IMR-90 (cell line): Measurements from ENCODE around the gene RASAL1. TPM values are rescaled to one million over a fixed set of nuclear protein-coding genes. Genes with fewer than 3 reads are reported as not detected.

Source experiments
- ATAC-seq: fragments of 200-7000 bp; cut with Tn5 transposase; 2 replicates; pipeline ENCODE4 v1.9.1; 2020; ENCODE audit warnings: low read depth, mild to moderate bottlenecking, moderate library complexity
- BruUV-seq: library from RNA; stranded (reverse); fragments of 400-500 nt; replicated peaks from 2 replicates; lab custom pipeline; 2021; lab: Mats Ljungman, UMichigan
- CTCF ChIA-PET: fragments of 300-600 bp; formaldehyde crosslinking; extraction: SDS; loops from one replicate; lab custom pipeline; 2021; ENCODE audit warnings: antibody characterized with exemption; lab: Yijun Ruan, JAX
- POLR2A ChIA-PET: fragments of 300-600 bp; sonication (Branson Sonifier 250); formaldehyde crosslinking; loops from one replicate; lab custom pipeline; 2022; ENCODE audit warnings: antibody characterized with exemption; ENCODE audit not compliant: unreplicated experiment; lab: Charles Lee
- DNase-seq: peaks from one replicate; pipeline ENCODE4 v3.0.0; 2013
- H2AFZ ChIP-seq: replicated peaks from 2 replicates; pipeline ENCODE3; 2013; ENCODE audit warnings: low read length, mild to moderate bottlenecking; ENCODE audit not compliant: poor library complexity
- H2AK5ac ChIP-seq: 2 replicates; pipeline ENCODE4 v1.6.1; 2013; ENCODE audit warnings: low read depth, low read length, inconsistent platforms
- H2AK9ac ChIP-seq: replicated peaks from 2 replicates; pipeline ENCODE3; 2013; ENCODE audit warnings: mild to moderate bottlenecking, low read depth, low read length, moderate library complexity; ENCODE audit not compliant: poor library complexity
- H2BK120ac ChIP-seq: 2 replicates; pipeline ENCODE4 v1.6.1; 2013; ENCODE audit warnings: low read depth, low read length, inconsistent platforms
- H2BK15ac ChIP-seq: 3 replicates; pipeline ENCODE4 v1.6.1; 2013; ENCODE audit warnings: low read depth, low read length, inconsistent platforms
- H2BK20ac ChIP-seq: 2 replicates; pipeline ENCODE4 v1.6.1; 2013; ENCODE audit warnings: low read depth, mild to moderate bottlenecking, inconsistent platforms, low read length, moderate library complexity
- H2BK5ac ChIP-seq: 2 replicates; pipeline ENCODE4 v1.6.1; 2013; ENCODE audit warnings: mild to moderate bottlenecking, low read depth, low read length, inconsistent platforms; ENCODE audit not compliant: poor library complexity, severe bottlenecking
- H3K14ac ChIP-seq: replicated peaks from 2 replicates; pipeline ENCODE4 v1.6.1; 2013; ENCODE audit warnings: low read depth, low read length, inconsistent platforms
- H3K18ac ChIP-seq: 2 replicates; pipeline ENCODE4 v1.6.1; 2013; ENCODE audit warnings: low read depth, low read length, control low read depth
- H3K23ac ChIP-seq: 2 replicates; pipeline ENCODE4 v1.6.1; 2013; ENCODE audit warnings: low read depth, low read length, inconsistent platforms
- H3K27ac ChIP-seq: 2 replicates; pipeline ENCODE4 v1.5.1; 2013; ENCODE audit warnings: mild to moderate bottlenecking, control low read depth, low read length; ENCODE audit not compliant: insufficient read depth
- H3K27me3 ChIP-seq: 2 replicates; pipeline ENCODE4 v1.6.1; 2013; ENCODE audit warnings: low read length; ENCODE audit not compliant: control insufficient read depth, insufficient read depth
- H3K36me3 ChIP-seq: 2 replicates; pipeline ENCODE4 v1.6.1; 2013; ENCODE audit warnings: low read length, mixed read lengths; ENCODE audit not compliant: control insufficient read depth, insufficient read depth
- H3K4ac ChIP-seq: 2 replicates; pipeline ENCODE4 v1.6.1; 2013; ENCODE audit warnings: low read depth, low read length, inconsistent platforms
- H3K4me1 ChIP-seq: 2 replicates; pipeline ENCODE4 v1.6.1; 2013; ENCODE audit warnings: low read length, mixed read lengths; ENCODE audit not compliant: control insufficient read depth, insufficient read depth
- H3K4me2 ChIP-seq: 2 replicates; pipeline ENCODE4 v1.6.1; 2013; ENCODE audit warnings: low read depth, mild to moderate bottlenecking, control low read depth, low read length, moderate library complexity
- H3K4me3 ChIP-seq: 2 replicates; pipeline ENCODE4 v1.5.1; 2013; ENCODE audit warnings: low read depth, mild to moderate bottlenecking, control low read depth, low read length, moderate library complexity; ENCODE audit not compliant: insufficient read depth
- H3K56ac ChIP-seq: 2 replicates; pipeline ENCODE4 v1.6.1; 2013; ENCODE audit warnings: low read length, inconsistent platforms; ENCODE audit not compliant: insufficient read depth; ENCODE audit errors: extremely low read depth
- H3K79me1 ChIP-seq, 2 experiments: 2 replicates each; pipeline ENCODE4 v1.6.1; 2013; ENCODE audit warnings: low read length in 2 of 2, inconsistent platforms in 1 of 2, low read depth in 1 of 2
- H3K9ac ChIP-seq: 2 replicates; pipeline ENCODE4 v1.6.1; 2013; ENCODE audit warnings: low read depth, low read length, control low read depth
- H3K9me1 ChIP-seq: 2 replicates; pipeline ENCODE4 v1.6.1; 2013; ENCODE audit warnings: low read length, inconsistent platforms; ENCODE audit not compliant: insufficient read depth
- H3K9me3 ChIP-seq: 2 replicates; pipeline ENCODE4 v1.6.1; 2013; ENCODE audit warnings: low read length; ENCODE audit not compliant: control insufficient read depth, insufficient read depth
- H4K20me1 ChIP-seq: 2 replicates; pipeline ENCODE4 v1.6.1; 2013; ENCODE audit warnings: low read length, inconsistent platforms; ENCODE audit not compliant: insufficient read depth
- H4K5ac ChIP-seq: 2 replicates; pipeline ENCODE4 v1.6.1; 2013; ENCODE audit warnings: mild to moderate bottlenecking, low read depth, low read length, control low read depth
- H4K8ac ChIP-seq, 2 experiments: 2 replicates each; pipeline ENCODE4 v1.6.1; 2013; ENCODE audit warnings: low read depth in 2 of 2, low read length in 2 of 2, control low read depth in 1 of 2, inconsistent platforms in 1 of 2
- H4K91ac ChIP-seq: 2 replicates; pipeline ENCODE4 v1.6.1; 2013; ENCODE audit warnings: low read depth, low read length, inconsistent platforms; ENCODE audit not compliant: insufficient read depth
- RAD21 ChIP-seq: IDR thresholded peaks from 2 replicates; pipeline ENCODE4 v1.6.1; 2012; ENCODE audit warnings: low read length, improper control_type of control experiment
- RCOR1 ChIP-seq: IDR thresholded peaks from 2 replicates; pipeline ENCODE4 v1.6.1; 2012; ENCODE audit warnings: mild to moderate bottlenecking, low read length, improper control_type of control experiment; ENCODE audit not compliant: insufficient replicate concordance
- RFX5 ChIP-seq: IDR thresholded peaks from 2 replicates; pipeline ENCODE4 v1.8.0; 2012; ENCODE audit warnings: low read depth, mild to moderate bottlenecking, low read length, moderate library complexity
- SMC3 ChIP-seq: fragments of 150-350 bp; IDR thresholded peaks from 2 replicates; pipeline ENCODE4 v1.6.1; 2016; ENCODE audit warnings: low read depth, mild to moderate bottlenecking, antibody characterized with exemption, low read length, moderate library complexity
- WGBS, 2 experiments: methylation state at CpG; one replicate each; pipeline versions ENCODE4 v1.1.5 to v1.1.7; 2013; ENCODE audit warnings: missing lambda C conversion rate in 2 of 2; ENCODE audit not compliant: insufficient read length in 1 of 2; ENCODE audit errors: extremely low coverage in 2 of 2; 5-methylcytosine and 5-hydroxymethylcytosine counted together
- dilution Hi-C: fragments of 300-500 bp; cut with HindIII; formaldehyde crosslinking; loops from one replicate; pipeline ENCODE4 v1.14.3; 2018; ENCODE audit warnings: low sequenced_read_pairs; ENCODE audit not compliant: unreplicated experiment
- in situ Hi-C: fragments of 300-500 bp; cut with MboI; formaldehyde crosslinking; loops from 3 replicates; pipeline ENCODE4 v1.14.3; 2019; ENCODE audit warnings: low sequenced_read_pairs, inconsistent platforms, mixed read lengths
- intact Hi-C: fragments of 100-400 bp; cut with micrococcal nuclease; formaldehyde crosslinking; loops from 2 replicates; pipeline ENCODE4 v1.10.0; 2022
- polyA plus RNA-seq, 3 experiments: library from polyadenylated mRNA; depleted of rRNA; stranded (reverse); fragments of >200 nt; gene quantifications; 2 replicates each; pipeline ENCODE4 v1.2.3, GENCODE V29; 2012; ENCODE audit warnings: low replicate concordance in 1 of 3
- total RNA-seq: library from RNA; depleted of rRNA; stranded (reverse); fragments of >200 nt; gene quantifications from 2 replicates; pipeline ENCODE4 v1.2.3, GENCODE V29; 2012
- TF ChIP-seq, protein P1 (sequence below): conservative IDR thresholded peaks from 2 replicates; pipeline ENCODE4 v1.5.1; 2012; ENCODE audit warnings: mild to moderate bottlenecking, low read depth, low read length, improper control_type of control experiment

The RASAL1 gene
- total and polyA plus RNA-seq, 2 of the 4 experiments (the other 2 are of a cell fraction) = not detected

DNA sequence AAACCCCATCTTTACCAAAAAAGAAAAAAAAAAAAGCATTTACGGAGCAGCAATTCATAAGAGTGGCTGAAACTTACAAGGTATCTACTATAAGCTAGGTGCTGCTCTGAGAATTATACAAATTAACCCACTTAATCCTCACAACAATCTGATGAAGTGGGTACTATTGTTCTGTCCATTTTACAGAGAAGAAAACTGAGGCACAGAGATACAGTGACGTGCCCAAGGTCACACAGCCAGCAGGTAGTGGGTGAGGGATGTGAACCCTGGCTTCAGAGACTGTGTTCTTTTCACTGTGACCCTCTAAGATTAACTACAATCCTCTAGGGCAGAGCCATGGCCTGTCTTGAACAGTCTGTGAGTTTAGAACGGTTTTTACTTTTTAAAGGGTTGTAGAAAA lies 46.4 kb upstream of the RASAL1 start:
- H3K4me3 ChIP-seq = no peak overlapping the region
- H3K56ac ChIP-seq = no peak overlapping the region
- in situ Hi-C loops (loop anchor here (25.0 kb wide), 1 partner anchor 1230 kb away; the partner anchor contains the start of gene TBX5), dilution Hi-C loops (no loop called here), intact Hi-C loops (no loop called here)
- H4K91ac ChIP-seq = no peak overlapping the region
- H3K36me3 ChIP-seq = peaks cover 33% of the 10 kb centered on the region
- H3K9me1 ChIP-seq = no peaks in the 10 kb centered on the region
- H4K8ac ChIP-seq = no peak overlapping the region
- no peak overlapping the region for H2BK15ac ChIP-seq
- H3K4me2 ChIP-seq = no peak overlapping the region
- no TSS peak for BruUV-seq
- H2AK9ac ChIP-seq = no peak overlapping the region
- no peak overlapping the region for H3K18ac ChIP-seq
- H3K9me3 ChIP-seq = peaks cover 4% of the 10 kb centered on the region
- no CpG with 5 or more reads among the region's 3 CpGs for WGBS, 2 experiments
- no peak overlapping the region for H4K5ac ChIP-seq
- H2BK120ac ChIP-seq = no peak overlapping the region
- no peak overlapping the region for H3K27ac ChIP-seq
- no peak overlapping the region for H2BK20ac ChIP-seq
- H3K79me1 ChIP-seq = peaks cover 29 to 56% of the 10 kb centered on the region in 2 experiments
- H2BK5ac ChIP-seq = no peak overlapping the region
- H2AFZ ChIP-seq = no peak overlapping the region
- no peaks in the 10 kb centered on the region for H3K27me3 ChIP-seq
- TF ChIP-seq RAD21 (no peak), SMC3 (no peak), RCOR1 (no peak), RFX5 (no peak)
- TF ChIP-seq, protein P1, sequence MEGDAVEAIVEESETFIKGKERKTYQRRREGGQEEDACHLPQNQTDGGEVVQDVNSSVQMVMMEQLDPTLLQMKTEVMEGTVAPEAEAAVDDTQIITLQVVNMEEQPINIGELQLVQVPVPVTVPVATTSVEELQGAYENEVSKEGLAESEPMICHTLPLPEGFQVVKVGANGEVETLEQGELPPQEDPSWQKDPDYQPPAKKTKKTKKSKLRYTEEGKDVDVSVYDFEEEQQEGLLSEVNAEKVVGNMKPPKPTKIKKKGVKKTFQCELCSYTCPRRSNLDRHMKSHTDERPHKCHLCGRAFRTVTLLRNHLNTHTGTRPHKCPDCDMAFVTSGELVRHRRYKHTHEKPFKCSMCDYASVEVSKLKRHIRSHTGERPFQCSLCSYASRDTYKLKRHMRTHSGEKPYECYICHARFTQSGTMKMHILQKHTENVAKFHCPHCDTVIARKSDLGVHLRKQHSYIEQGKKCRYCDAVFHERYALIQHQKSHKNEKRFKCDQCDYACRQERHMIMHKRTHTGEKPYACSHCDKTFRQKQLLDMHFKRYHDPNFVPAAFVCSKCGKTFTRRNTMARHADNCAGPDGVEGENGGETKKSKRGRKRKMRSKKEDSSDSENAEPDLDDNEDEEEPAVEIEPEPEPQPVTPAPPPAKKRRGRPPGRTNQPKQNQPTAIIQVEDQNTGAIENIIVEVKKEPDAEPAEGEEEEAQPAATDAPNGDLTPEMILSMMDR = no peak
- DNase-seq = no peak
- ATAC-seq = no peak
- peaks cover 5% of the 10 kb centered on the region; the same call in 1 of the 2 replicates for H3K4me1 ChIP-seq
- no peak overlapping the region for H2AK5ac ChIP-seq
- ChIA-PET CTCF (no interaction called here), POLR2A (no interaction called here)
- no peak overlapping the region for H3K14ac ChIP-seq
- H3K23ac ChIP-seq = no peak overlapping the region
- no peaks in the 10 kb centered on the region; the same call in 1 of the 2 replicates for H4K20me1 ChIP-seq
- H3K4ac ChIP-seq = no peak overlapping the region
- no peak overlapping the region for H3K9ac ChIP-seq
